Heart left ventricle (tissue), 16 donors: ENCODE results near the gene ZDHHC3. TPM values are rescaled to one million over a fixed set of nuclear protein-coding genes. Genes with fewer than 3 reads are reported as not detected.

ENCODE experiments used
- ATAC-seq, 4 donors: fragments of 200-7000 bp; cut with Tn5 transposase; one replicate each; pipeline ENCODE4 v1.9.1; 2020 to 2022; ENCODE audit warnings: moderate library complexity in 4 of 4, mild to moderate bottlenecking in 3 of 4, moderate number of reproducible peaks in 1 of 4
- DNase-seq, 5 donors: peaks; one replicate each; pipeline ENCODE4 v3.0.0-alpha.2; 2020
- H3K27ac ChIP-seq, 12 donors: fragments of 200-600 bp; sonication (generic) in 4 of 12; one replicate each; pipeline versions ENCODE4 v1.5.0 to v1.8.0; 2016 to 2022; ENCODE audit warnings: mild to moderate bottlenecking in 2 of 12
- H3K27me3 ChIP-seq, 9 donors: fragments of 200-600 bp; sonication (generic) in 2 of 9; one replicate each; pipeline versions ENCODE4 v1.5.1 to v1.8.0; 2016 to 2022; ENCODE audit warnings: mild to moderate bottlenecking in 3 of 9
- H3K36me3 ChIP-seq, 9 donors: fragments of 200-600 bp; sonication (generic) in 2 of 9; one replicate each; pipeline versions ENCODE4 v1.5.0 to v1.8.0; 2018 to 2022; ENCODE audit warnings: mild to moderate bottlenecking in 2 of 9
- H3K4me1 ChIP-seq, 12 donors: fragments of 200-600 bp; sonication (generic) in 4 of 12; one replicate each; pipeline versions ENCODE4 v1.5.0 to v1.8.0; 2016 to 2022; ENCODE audit warnings: mild to moderate bottlenecking in 3 of 12
- H3K4me3 ChIP-seq, 12 donors: fragments of 200-600 bp; sonication (generic) in 4 of 12; one replicate each; pipeline versions ENCODE4 v1.5.0 to v1.8.0; 2017 to 2022; ENCODE audit warnings: mild to moderate bottlenecking in 9 of 12, moderate library complexity in 4 of 12
- H3K9me3 ChIP-seq, 12 donors: fragments of 200-600 bp; sonication (generic) in 4 of 12; one replicate each; pipeline versions ENCODE4 v1.5.0 to v1.8.0; 2016 to 2022; ENCODE audit warnings: mild to moderate bottlenecking in 1 of 12
- POLR2A ChIP-seq, 2 donors: fragments of 450-650 bp; IDR thresholded peaks; one replicate each; pipeline ENCODE4 v1.6.1; 2017; ENCODE audit warnings: antibody characterized with exemption in 2 of 2, mild to moderate bottlenecking in 2 of 2, moderate library complexity in 2 of 2
- WGBS, 4 donors: extraction: QIAGEN DNeasy Blood & Tissue Kit in 2 of 4; methylation state at CpG; one replicate each; pipeline versions ENCODE4 v1.1.5 to v1.1.7; 2013 to 2018; 5-methylcytosine and 5-hydroxymethylcytosine counted together
- intact Hi-C, 10 donors: fragments of 100-400 bp; cut with DNase I; formaldehyde crosslinking; loops; one replicate each; pipeline versions ENCODE4 v1.11.1 to v1.14.2; 2022
- polyA plus RNA-seq, 2 donors: library from polyadenylated mRNA; stranded (reverse); fragments of 200-250 nt; gene quantifications; one replicate each; pipeline ENCODE4 v1.2.3, GENCODE V29; 2013
- total RNA-seq, 9 donors: library from RNA; depleted of rRNA in 2 of 9; stranded (reverse); fragments of >200 nt in 2 of 9; fragmentation: NEBNext Ultra II Directional in 3 of 9; extraction: Animal tissue kit (Norgen Biotek cat#: 25700) in 3 of 9; gene quantifications; one replicate each; pipeline versions ENCODE4 v1.1.0 to v1.2.4, GENCODE V29; 2016 to 2023
- TF ChIP-seq, protein P1 (sequence below), 12 donors: fragments of 200-600 bp; sonication (generic) in 4 of 12; IDR thresholded peaks; one replicate each; pipeline versions ENCODE4 v1.5.0 to v1.8.0; 2018 to 2022; ENCODE audit warnings: antibody characterized with exemption in 12 of 12, mild to moderate bottlenecking in 5 of 12
- donor health status: ischemic (EF 13 %, LVEDD 7.1; RV severe dilation, severe dysfunction).
- donor health status: healthy with polysubstance abuse.
- donor health status: DM: no; HTN: yes; CAD: no.
- donor health status: DM: no; HTN: no; CAD: no.
- donor health status: ischemic (EF 25% LVEDD 6.9; RV normal size, moderate dysfunction).
- donor health status: ischemic (EF 25% LVEDD 5.7; RV mildly dilated, moderate dysfunction).
- donor health status: healthy.
- donor health status: DM: yes; HTN: yes; CAD: no.
- donor health status: ischemic (EF 35%, LVEDD 5.7; RV mildly dilated, moderate dysfunction).
- donor health status: nonischemic (EF 11% LVEDD 7.7; RV severe dilation, severe dysfunction).
- donor health status: DM: yes; HTN: yes; CAD: no.
- donor health status: PGD.
- donor health status: ischemic (EF 29% LVEDD 5.4; RV normal size, mild dysfunction).
- donor health status: nonischemic (EF 23%, LVEDD 6.1; RV moderate dilation, normal function).

Gene ZDHHC3
- total and polyA plus RNA-seq, 11 donors: 17.9 to 94.7 (median 52.7) TPM

DNA sequence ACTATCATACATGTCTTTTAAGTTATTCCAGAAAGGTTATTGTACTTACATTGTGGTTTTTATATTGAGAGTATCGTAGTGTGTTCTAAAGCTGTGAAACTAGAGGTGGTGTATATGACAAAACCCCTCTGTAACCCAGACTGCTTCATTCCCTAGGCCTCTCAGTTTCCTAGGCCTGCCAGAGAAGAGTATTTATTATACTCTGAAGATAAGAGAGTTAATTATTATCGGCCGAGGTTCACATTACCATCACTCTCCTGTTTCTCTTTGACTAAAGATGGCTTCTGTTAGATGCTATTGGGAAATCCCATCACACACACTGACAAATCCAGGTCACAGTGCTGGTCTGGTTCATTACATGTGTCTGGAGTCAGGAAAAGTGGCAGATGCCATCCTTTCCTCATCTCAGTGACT, 20.6 kb upstream of the ZDHHC3 start:
- Histone ChIP-seq H3K9me3 (no peaks in the 10 kb centered on the region), H3K27me3 (no peaks in the 10 kb centered on the region), H3K27ac (no peak overlapping the region), H3K4me1 (peaks cover 9 to 42% (median 24%) of the 10 kb centered on the region in 12 donors), H3K4me3 (no peak overlapping the region), H3K36me3 (peaks cover 0 to 72% (median 57%) of the 10 kb centered on the region in 9 donors)
- intact Hi-C loops: no loop called here
- DNase-seq (no peak), ATAC-seq (no peak)
- 75 to 92% (median 87%) methylated on average over 3 of the region's 3 CpGs for WGBS, 4 donors
- TF ChIP-seq, protein P1, sequence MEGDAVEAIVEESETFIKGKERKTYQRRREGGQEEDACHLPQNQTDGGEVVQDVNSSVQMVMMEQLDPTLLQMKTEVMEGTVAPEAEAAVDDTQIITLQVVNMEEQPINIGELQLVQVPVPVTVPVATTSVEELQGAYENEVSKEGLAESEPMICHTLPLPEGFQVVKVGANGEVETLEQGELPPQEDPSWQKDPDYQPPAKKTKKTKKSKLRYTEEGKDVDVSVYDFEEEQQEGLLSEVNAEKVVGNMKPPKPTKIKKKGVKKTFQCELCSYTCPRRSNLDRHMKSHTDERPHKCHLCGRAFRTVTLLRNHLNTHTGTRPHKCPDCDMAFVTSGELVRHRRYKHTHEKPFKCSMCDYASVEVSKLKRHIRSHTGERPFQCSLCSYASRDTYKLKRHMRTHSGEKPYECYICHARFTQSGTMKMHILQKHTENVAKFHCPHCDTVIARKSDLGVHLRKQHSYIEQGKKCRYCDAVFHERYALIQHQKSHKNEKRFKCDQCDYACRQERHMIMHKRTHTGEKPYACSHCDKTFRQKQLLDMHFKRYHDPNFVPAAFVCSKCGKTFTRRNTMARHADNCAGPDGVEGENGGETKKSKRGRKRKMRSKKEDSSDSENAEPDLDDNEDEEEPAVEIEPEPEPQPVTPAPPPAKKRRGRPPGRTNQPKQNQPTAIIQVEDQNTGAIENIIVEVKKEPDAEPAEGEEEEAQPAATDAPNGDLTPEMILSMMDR (IDR thresholded peaks at IDR 0.05): no peak
- no peak for TF ChIP-seq POLR2A (IDR thresholded peaks at IDR 0.05)

DNA sequence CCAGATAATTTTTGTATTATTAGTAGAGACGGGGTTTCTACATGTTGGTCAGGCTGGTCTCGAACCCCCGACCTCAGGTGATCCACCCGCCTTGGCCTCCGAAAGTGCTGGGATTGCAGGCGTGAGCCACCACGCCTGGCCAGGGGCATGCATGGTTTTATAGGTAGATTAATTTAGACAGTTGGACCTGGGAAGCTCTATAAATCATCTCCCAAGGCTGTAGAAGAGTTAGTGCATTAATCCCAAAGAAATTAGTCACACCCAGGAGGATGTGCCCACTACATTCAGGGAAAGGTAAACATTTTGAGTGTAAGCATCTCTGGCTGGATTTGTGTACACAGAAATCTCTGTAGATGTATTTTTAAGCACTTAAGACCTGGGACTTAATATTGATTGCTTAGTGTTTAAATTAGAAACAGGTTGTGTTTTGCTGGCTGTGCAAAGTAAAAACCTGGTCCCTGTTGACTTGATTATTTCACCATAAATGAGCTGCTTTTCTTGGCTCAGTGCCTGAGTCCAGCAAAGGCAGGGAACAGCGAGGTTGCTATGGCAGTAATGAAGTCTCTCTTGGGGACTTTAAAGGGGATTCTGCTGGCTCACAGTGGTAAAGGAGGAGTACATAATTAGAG, 19.3 kb upstream of the ZDHHC3 start:
- Histone ChIP-seq H3K9me3 (no peaks in the 10 kb centered on the region), H3K4me3 (no peak overlapping the region), H3K4me1 (peaks cover 9 to 49% (median 25%) of the 10 kb centered on the region in 12 donors), H3K27me3 (no peaks in the 10 kb centered on the region), H3K27ac (peak overlapping the region in 6 of 12 donors; percentile 1 to 44 (median 18)), H3K36me3 (peaks cover 0 to 72% (median 56%) of the 10 kb centered on the region in 9 donors)
- TF ChIP-seq, protein P1 (IDR thresholded peaks at IDR 0.05): no peak
- TF ChIP-seq POLR2A (IDR thresholded peaks at IDR 0.05): no peak
- WGBS, 4 donors: 85 to 88% (median 86%) methylated on average over 8 of the region's 8 CpGs
- DNase-seq (peak in 4 of 5 donors; percentile 41 to 67 (median 55)), ATAC-seq (peak in 2 of 4 donors; percentile 47 to 56)
- intact Hi-C loops: no loop called here

DNA sequence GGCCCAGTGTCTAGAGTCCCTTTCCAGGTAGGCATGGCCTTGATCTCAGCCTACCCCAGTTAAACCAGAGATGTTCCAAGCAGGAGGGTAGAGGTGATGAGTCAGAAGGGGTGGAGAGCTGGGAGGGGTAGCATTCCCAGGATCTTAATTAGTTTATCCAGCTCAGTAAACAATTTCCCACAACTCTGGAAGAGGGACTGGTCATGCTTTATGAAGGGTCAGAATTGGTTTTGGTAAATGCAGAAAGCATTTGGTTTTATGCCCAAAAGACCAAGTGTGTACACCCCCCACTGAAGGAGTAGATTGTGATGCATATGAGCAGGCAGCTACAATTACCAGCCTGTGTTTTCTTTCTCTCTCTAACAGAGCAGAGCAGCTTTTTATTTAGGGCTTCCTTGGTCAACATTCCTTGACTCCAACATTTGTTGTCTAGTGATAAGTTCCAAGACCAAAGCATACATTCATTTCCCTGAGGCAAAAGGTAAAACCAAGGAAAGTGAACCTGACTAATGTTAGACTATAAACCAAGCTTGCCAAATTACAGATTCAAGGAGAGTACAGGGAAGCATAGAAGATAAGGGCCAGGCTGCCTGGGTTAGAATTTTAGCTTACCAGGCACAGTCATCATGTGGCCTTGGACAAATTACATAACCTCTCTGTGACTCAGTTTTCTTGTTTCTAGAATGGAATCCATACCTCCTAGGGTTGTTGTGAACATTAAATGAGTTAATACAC, 17.7 kb upstream of the ZDHHC3 start:
- H3K4me3 ChIP-seq: no peak overlapping the region
- intact Hi-C loops: loop anchor here in 2 of 10 donors (5.0 kb wide), 2 partner anchors 39 to 44 kb away; no protein-coding TSS in a partner anchor
- peak in 2 of 4 donors; percentile 37 for ATAC-seq
- TF ChIP-seq POLR2A (IDR thresholded peaks at IDR 0.05): no peak
- TF ChIP-seq, protein P1 (IDR thresholded peaks at IDR 0.05): no peak
- H3K27ac ChIP-seq: peak overlapping the region in 8 of 12 donors; percentile 11 to 37 (median 20)
- H3K4me1 ChIP-seq: peaks cover 9 to 61% (median 29%) of the 10 kb centered on the region in 12 donors
- no peak for DNase-seq
- no peaks in the 10 kb centered on the region for H3K27me3 ChIP-seq
- no peaks in the 10 kb centered on the region for H3K9me3 ChIP-seq
- peaks cover 0 to 63% (median 48%) of the 10 kb centered on the region in 9 donors for H3K36me3 ChIP-seq
